WTC11 (cell line): Measurements from ENCODE around the gene HDGFL2. TPM values are rescaled to one million over a fixed set of nuclear protein-coding genes. Genes with fewer than 3 reads are reported as not detected.

Experiments
- ATAC-seq: fragments of 200-7000 bp; cut with Tn5 transposase; 2 replicates; pipeline ENCODE4 v1.10.0; 2021; ENCODE audit warnings: mild to moderate bottlenecking, moderate library complexity
- CTCF ChIA-PET: fragments of 300-600 bp; sonication (Branson Sonifier 250); formaldehyde crosslinking; loops from one replicate; lab custom pipeline; 2021; ENCODE audit warnings: antibody characterized with exemption; lab: Charles Lee
- POLR2A ChIA-PET: fragments of 350-600 bp; sonication (Branson Sonifier 250); formaldehyde crosslinking; loops from one replicate; lab custom pipeline; 2021; ENCODE audit warnings: antibody characterized with exemption; lab: Charles Lee
- DNase-seq: peaks from one replicate; pipeline ENCODE4 v3.0.0; 2021; ENCODE audit warnings: low spot score
- H3K27ac Mint-ChIP-seq: 2 replicates; pipeline ENCODE4 v1.8.0; 2021; ENCODE audit warnings: mixed read lengths
- H3K27me3 Mint-ChIP-seq: 2 replicates; pipeline ENCODE4 v1.8.0; 2021; ENCODE audit warnings: low read depth, mild to moderate bottlenecking, moderate library complexity, mixed read lengths
- H3K36me3 Mint-ChIP-seq: 2 replicates; pipeline ENCODE4 v1.8.0; 2021; ENCODE audit warnings: mixed read lengths
- H3K4me1 Mint-ChIP-seq: 2 replicates; pipeline ENCODE4 v1.8.0; 2022; ENCODE audit warnings: mixed read lengths
- H3K4me3 Mint-ChIP-seq: 2 replicates; pipeline ENCODE4 v1.8.0; 2021; ENCODE audit warnings: mild to moderate bottlenecking, moderate library complexity, mixed read lengths
- H3K9me3 Mint-ChIP-seq: 2 replicates; pipeline ENCODE4 v1.8.0; 2021; ENCODE audit warnings: mixed read lengths
- ARID4B ChIP-seq: sonication (generic); formaldehyde crosslinking; IDR thresholded peaks from 2 replicates; pipeline ENCODE4 v1.8.0; 2023; ENCODE audit warnings: missing genetic modification reagents, mild to moderate bottlenecking, borderline replicate concordance
- ATF6 ChIP-seq: sonication (generic); formaldehyde crosslinking; IDR thresholded peaks from 2 replicates; pipeline ENCODE4 v1.8.1; 2023; ENCODE audit warnings: mild to moderate bottlenecking, missing genetic modification reagents
- CBFB ChIP-seq: sonication (generic); formaldehyde crosslinking; IDR thresholded peaks from 2 replicates; pipeline ENCODE4 v1.8.1; 2022; ENCODE audit warnings: mild to moderate bottlenecking, low read depth, missing genetic modification reagents
- E2F1 ChIP-seq: sonication (generic); formaldehyde crosslinking; IDR thresholded peaks from 2 replicates; pipeline ENCODE4 v1.8.0; 2022; ENCODE audit warnings: mild to moderate bottlenecking, missing genetic modification reagents
- GTF2I ChIP-seq: fragments of 250-450 bp; sonication (Bioruptor Pico); conservative IDR thresholded peaks from 2 replicates; pipeline ENCODE4 v1.4.0; 2021; ENCODE audit warnings: mild to moderate bottlenecking
- MYBL2 ChIP-seq: sonication (generic); formaldehyde crosslinking; IDR thresholded peaks from 2 replicates; pipeline ENCODE4 v1.8.1; 2023; ENCODE audit warnings: mild to moderate bottlenecking, moderate library complexity, missing genetic modification reagents
- NFATC4 ChIP-seq: fragments of 250-450 bp; sonication (Bioruptor Pico); IDR thresholded peaks from 2 replicates; pipeline ENCODE4 v1.9.0; 2021; ENCODE audit warnings: mild to moderate bottlenecking
- NFE2L1 ChIP-seq: sonication (generic); formaldehyde crosslinking; IDR thresholded peaks from 2 replicates; pipeline ENCODE4 v1.8.1; 2023; ENCODE audit warnings: missing genetic modification reagents
- NFYB ChIP-seq: sonication (generic); formaldehyde crosslinking; conservative IDR thresholded peaks from 2 replicates; pipeline ENCODE4 v1.8.0; 2022; ENCODE audit warnings: low read depth, missing genetic modification reagents
- NR2C2 ChIP-seq: sonication (generic); formaldehyde crosslinking; IDR thresholded peaks from 2 replicates; pipeline ENCODE4 v1.8.0; 2022; ENCODE audit warnings: mild to moderate bottlenecking, missing genetic modification reagents
- OVOL2 ChIP-seq: fragments of 250-450 bp; sonication (Bioruptor Pico); IDR thresholded peaks from 2 replicates; pipeline ENCODE4 v1.9.0; 2021; ENCODE audit warnings: mild to moderate bottlenecking, borderline replicate concordance
- TEAD1 ChIP-seq: sonication (generic); formaldehyde crosslinking; IDR thresholded peaks from 2 replicates; pipeline ENCODE4 v1.8.0; 2022; ENCODE audit warnings: mild to moderate bottlenecking, missing genetic modification reagents
- ZNF263 ChIP-seq: sonication (generic); formaldehyde crosslinking; IDR thresholded peaks from 2 replicates; pipeline ENCODE4 v1.8.1; 2022; ENCODE audit warnings: low read depth, mild to moderate bottlenecking, moderate library complexity, missing genetic modification reagents
- ZNF396 ChIP-seq: fragments of 250-450 bp; sonication (Bioruptor Pico); IDR thresholded peaks from 2 replicates; pipeline ENCODE4 v1.8.0; 2021; ENCODE audit warnings: mild to moderate bottlenecking, moderate library complexity, borderline replicate concordance
- ZNF671 ChIP-seq: fragments of 250-450 bp; sonication (Bioruptor Pico); IDR thresholded peaks from 2 replicates; pipeline ENCODE4 v1.8.0; 2021; ENCODE audit warnings: mild to moderate bottlenecking
- total RNA-seq: library from RNA; stranded (reverse); gene quantifications from 3 replicates; pipeline ENCODE4 v1.2.3, GENCODE V29; 2021

HDGFL2 gene
- total RNA-seq, 1 experiment from 2014 or later, result 115 TPM

GRCh38 chr19:4505570-4506448 is 33.7 kb downstream of the HDGFL2 start:
- Mint-ChIP-seq H3K9me3 (no peaks in the 10 kb centered on the region), H3K27ac (no peak overlapping the region), H3K4me1 (no peaks in the 10 kb centered on the region), H3K36me3 (peaks cover 13% of the 10 kb centered on the region), H3K4me3 (no peak overlapping the region), H3K27me3 (peaks cover 37% of the 10 kb centered on the region)
- TF ChIP-seq ZNF263 (CRISPR knock-in tag) (no peak), GTF2I (CRISPR knock-in tag) (0 out of 2 replicates have a peak, but pooled peaks have one; percentile 52)
- ATAC-seq, result no peak
- CTCF ChIA-PET, result interaction anchor here (0.5 kb wide), 1 partner anchor 240 kb away, joined by 3 read pairs; no protein-coding TSS in a partner anchor
- POLR2A ChIA-PET, result interaction anchor here (0.5 kb wide), 1 partner anchor 197 kb away, joined by 3 read pairs; no protein-coding TSS in a partner anchor
- no peak for DNase-seq

- TF ChIP-seq E2F1 (CRISPR knock-in tag), result no peak
- no peak for TF ChIP-seq MYBL2 (CRISPR knock-in tag)
- TF ChIP-seq NFE2L1 (CRISPR knock-in tag), result no peak
- no peak for TF ChIP-seq NR2C2
- no peak for TF ChIP-seq ZNF396 (CRISPR knock-in tag)
- TF ChIP-seq NFYB (CRISPR knock-in tag), result no peak
- TF ChIP-seq ARID4B (CRISPR knock-in tag), result no peak
- TF ChIP-seq ATF6 (CRISPR knock-in tag), result no peak
- TF ChIP-seq OVOL2 (CRISPR knock-in tag), result no peak
- no peak for TF ChIP-seq ZNF263 (CRISPR knock-in tag)
- no peak for TF ChIP-seq NFATC4
- TF ChIP-seq ZNF671 (CRISPR knock-in tag), result no peak
- no peak for TF ChIP-seq CBFB (CRISPR knock-in tag)
- no peak for TF ChIP-seq TEAD1 (CRISPR knock-in tag)
- ChIA-PET CTCF (interaction anchor here (0.5 to 2.4 kb wide), 2 partner anchors 19 to 241 kb away, joined by 3 to 11 read pairs; no protein-coding TSS in a partner anchor), POLR2A (no interaction called here)
- ATAC-seq (no peak), DNase-seq (no peak)
- H3K36me3 Mint-ChIP-seq, result peaks cover 11% of the 10 kb centered on the region
- no peak overlapping the region for H3K4me3 Mint-ChIP-seq
- H3K9me3 Mint-ChIP-seq, result no peaks in the 10 kb centered on the region
- H3K27ac Mint-ChIP-seq, result no peak overlapping the region
- no peaks in the 10 kb centered on the region for H3K4me1 Mint-ChIP-seq
- peaks cover 45% of the 10 kb centered on the region for H3K27me3 Mint-ChIP-seq
These were observed 34.5 kb downstream of the HDGFL2 start for GRCh38 chr19:4506449-4507149.
